GM18508 (cell line): Measurements from ENCODE around the gene PANK1.

ENCODE experiments used
- ATAC-seq: cut with Tn5 transposase; IDR thresholded peaks from one replicate; pipeline ENCODE4 v1.9.1; 2021; ENCODE audit warnings: moderate number of reproducible peaks; ENCODE audit not compliant: insufficient read depth, unreplicated experiment

The PANK1 gene

GRCh38 chr10:89580243-89580642 is 64.8 kb downstream of the PANK1 start:
- no peak for ATAC-seq

- ATAC-seq: no peak
Observed at GRCh38 chr10:89576696-89577095, 68.3 kb downstream of the PANK1 start.

GRCh38 chr10:89576022-89576421 is 69.0 kb downstream of the PANK1 start:
- no peak for ATAC-seq

- ATAC-seq: no peak
Observed at GRCh38 chr10:89575031-89575430, 70.0 kb downstream of the PANK1 start.

GRCh38 chr10:89574368-89574767 is 70.7 kb downstream of the PANK1 start:
- no peak for ATAC-seq

- no peak for ATAC-seq
Observed at GRCh38 chr10:89567576-89568245, 77.3 kb downstream of the PANK1 start.

GRCh38 chr10:89566992-89567391 is 78.0 kb downstream of the PANK1 start:
- no peak for ATAC-seq

- no peak for ATAC-seq
Observed at GRCh38 chr10:89566095-89566950, 78.7 kb downstream of the PANK1 start.

- ATAC-seq: no peak
Observed at GRCh38 chr10:89565180-89565579, 79.9 kb downstream of the PANK1 start.

- no peak for ATAC-seq
Observed at GRCh38 chr10:89563861-89564478, 81.1 kb downstream of the PANK1 start.

- no peak for ATAC-seq
Observed at GRCh38 chr10:89563311-89563710, 81.7 kb downstream of the PANK1 start.

GRCh38 chr10:89556600-89556999 is 88.4 kb downstream of the PANK1 start:
- no peak for ATAC-seq

- ATAC-seq: no peak
Observed at GRCh38 chr10:89555688-89556445, 89.2 kb downstream of the PANK1 start.

GRCh38 chr10:89554433-89554832 is 90.6 kb downstream of the PANK1 start:
- ATAC-seq: no peak

GRCh38 chr10:89553064-89553734 is 91.8 kb downstream of the PANK1 start:
- no peak for ATAC-seq

GRCh38 chr10:89552213-89552612 is 92.8 kb downstream of the PANK1 start:
- ATAC-seq: no peak

GRCh38 chr10:89550509-89550908 is 94.5 kb downstream of the PANK1 start:
- no peak for ATAC-seq

GRCh38 chr10:89549510-89549909 is 95.5 kb downstream of the PANK1 start:
- no peak for ATAC-seq

- no peak for ATAC-seq
Observed at GRCh38 chr10:89548673-89549072, 96.4 kb downstream of the PANK1 start.
